Measurements from ENCODE around the gene FBXO45. TPM values are rescaled to one million over a fixed set of nuclear protein-coding genes. Genes with fewer than 3 reads are reported as not detected.
"Not testable (repeated sequence)": the region's sequence is repeated elsewhere in the genome, so short reads cannot be mapped to it uniquely, and the experiment has no call there.

FBXO45 gene
- total RNA-seq, 1 donor from 2014 or later, result 11.3 TPM

- Histone ChIP-seq H3K27ac (ENCODE audit: low read depth, low read length) (no peak overlapping the region), H4K20me1 (ENCODE audit: insufficient read depth, low read length) (no peaks in the 10 kb centered on the region), H3K9ac (ENCODE audit: low read length) (no peak overlapping the region), H3K4me2 (ENCODE audit: low read length) (peak overlapping the region; percentile 36), H2AFZ (ENCODE audit: low read depth, low read length) (no peak overlapping the region), H3K27me3 (ENCODE audit: insufficient read depth, low read length) (no peaks in the 10 kb centered on the region), H3K4me3 (ENCODE audit: insufficient read depth, low read depth, low read length) (no peak overlapping the region), H3K4me1 (ENCODE audit: insufficient read depth, low read length) (peaks cover 12% of the 10 kb centered on the region), H3K36me3 (ENCODE audit: insufficient read depth, low read length) (no peaks in the 10 kb centered on the region), H3K79me2 (ENCODE audit: insufficient read depth, low read length) (peaks cover 40% of the 10 kb centered on the region), H3K9me3 (ENCODE audit: insufficient read depth, low read depth, low read length) (no peaks in the 10 kb centered on the region)
- no peak for FAIRE-seq
- no peak overlapping the region for H3K4me3 Mint-ChIP-seq (ENCODE audit: unreplicated experiment)
- no peak for TF ChIP-seq EZH2 (IDR thresholded peaks at IDR 0.05; ENCODE audit: insufficient read depth, low read length)
- no peak for TF ChIP-seq CTCF (IDR thresholded peaks at IDR 0.05; ENCODE audit: insufficient read depth, low read depth, low read length)
- H3K9me3 Mint-ChIP-seq (ENCODE audit: unreplicated experiment), result no peaks in the 10 kb centered on the region
- no peaks in the 10 kb centered on the region for H3K27me3 Mint-ChIP-seq (ENCODE audit: low read depth, unreplicated experiment)
- peaks cover 5% of the 10 kb centered on the region for H3K36me3 Mint-ChIP-seq (ENCODE audit: low read depth, unreplicated experiment)
- H3K27ac Mint-ChIP-seq (ENCODE audit: unreplicated experiment), result no peak overlapping the region
- DNase-seq (ENCODE audit: low read depth), result peak; percentile 32
- H3K4me1 Mint-ChIP-seq (ENCODE audit: low read depth, unreplicated experiment), result peaks cover 8% of the 10 kb centered on the region
Observed at GRCh38 chr3:196563721-196564225, 4.7 kb upstream of the FBXO45 start.

- Histone ChIP-seq H3K79me2 (ENCODE audit: insufficient read depth, low read length) (peaks cover 69% of the 10 kb centered on the region), H3K4me2 (ENCODE audit: low read length) (peak overlapping the region; percentile 93), H3K4me1 (ENCODE audit: insufficient read depth, low read length) (peaks cover 14% of the 10 kb centered on the region), H2AFZ (ENCODE audit: low read depth, low read length) (peak overlapping the region; percentile 100), H3K36me3 (ENCODE audit: insufficient read depth, low read length) (no peaks in the 10 kb centered on the region), H3K4me3 (ENCODE audit: insufficient read depth, low read depth, low read length) (peak overlapping the region; percentile 100), H4K20me1 (ENCODE audit: insufficient read depth, low read length) (peaks cover 33% of the 10 kb centered on the region), H3K27me3 (ENCODE audit: insufficient read depth, low read length) (no peaks in the 10 kb centered on the region), H3K27ac (ENCODE audit: low read depth, low read length) (peak overlapping the region; percentile 31), H3K9ac (ENCODE audit: low read length) (peak overlapping the region; percentile 97), H3K9me3 (ENCODE audit: insufficient read depth, low read depth, low read length) (no peaks in the 10 kb centered on the region)
- FAIRE-seq, result no peak
- Mint-ChIP-seq H3K27me3 (ENCODE audit: low read depth, unreplicated experiment) (no peaks in the 10 kb centered on the region), H3K4me1 (ENCODE audit: low read depth, unreplicated experiment) (peaks cover 9% of the 10 kb centered on the region), H3K4me3 (ENCODE audit: unreplicated experiment) (peak overlapping the region; percentile 93), H3K27ac (ENCODE audit: unreplicated experiment) (peak overlapping the region; percentile 56), H3K36me3 (ENCODE audit: low read depth, unreplicated experiment) (peaks cover 3% of the 10 kb centered on the region), H3K9me3 (ENCODE audit: unreplicated experiment) (no peaks in the 10 kb centered on the region)
- DNase-seq (ENCODE audit: low read depth), result peak; percentile 30
- no peak for TF ChIP-seq CTCF (IDR thresholded peaks at IDR 0.05; ENCODE audit: insufficient read depth, low read depth, low read length)
- TF ChIP-seq EZH2 (IDR thresholded peaks at IDR 0.05; ENCODE audit: insufficient read depth, low read length), result no peak
Observed at GRCh38 chr3:196569003-196569516, 600 bp downstream of the FBXO45 start.

- H3K27me3 ChIP-seq (ENCODE audit: insufficient read depth, low read length); H3K27ac Mint-ChIP-seq (ENCODE audit: unreplicated experiment); H3K36me3 ChIP-seq (ENCODE audit: insufficient read depth, low read length); H3K4me1 Mint-ChIP-seq (ENCODE audit: low read depth, unreplicated experiment); H3K27ac ChIP-seq (ENCODE audit: low read depth, low read length); H3K9me3 Mint-ChIP-seq (ENCODE audit: unreplicated experiment); FAIRE-seq; H3K9ac ChIP-seq (ENCODE audit: low read length); H2AFZ ChIP-seq (ENCODE audit: low read depth, low read length); H3K4me3 ChIP-seq (ENCODE audit: insufficient read depth, low read depth, low read length); H3K27me3 Mint-ChIP-seq (ENCODE audit: low read depth, unreplicated experiment); H3K9me3 ChIP-seq (ENCODE audit: insufficient read depth, low read depth, low read length); H3K36me3 Mint-ChIP-seq (ENCODE audit: low read depth, unreplicated experiment); DNase-seq (ENCODE audit: low read depth): not testable (repeated sequence)
- peak overlapping the region; percentile 93 for H3K4me2 ChIP-seq (ENCODE audit: low read length)
- H3K79me2 ChIP-seq (ENCODE audit: insufficient read depth, low read length), result peaks cover 80% of the 10 kb centered on the region
- H4K20me1 ChIP-seq (ENCODE audit: insufficient read depth, low read length), result peaks cover 41% of the 10 kb centered on the region
- peak overlapping the region; percentile 93 for H3K4me3 Mint-ChIP-seq (ENCODE audit: unreplicated experiment)
- peaks cover 14% of the 10 kb centered on the region for H3K4me1 ChIP-seq (ENCODE audit: insufficient read depth, low read length)
Observed at GRCh38 chr3:196570332-196570731, 1.9 kb downstream of the FBXO45 start.
